Measurements from ENCODE around the gene SSBP3.

Gene SSBP3

DNA sequence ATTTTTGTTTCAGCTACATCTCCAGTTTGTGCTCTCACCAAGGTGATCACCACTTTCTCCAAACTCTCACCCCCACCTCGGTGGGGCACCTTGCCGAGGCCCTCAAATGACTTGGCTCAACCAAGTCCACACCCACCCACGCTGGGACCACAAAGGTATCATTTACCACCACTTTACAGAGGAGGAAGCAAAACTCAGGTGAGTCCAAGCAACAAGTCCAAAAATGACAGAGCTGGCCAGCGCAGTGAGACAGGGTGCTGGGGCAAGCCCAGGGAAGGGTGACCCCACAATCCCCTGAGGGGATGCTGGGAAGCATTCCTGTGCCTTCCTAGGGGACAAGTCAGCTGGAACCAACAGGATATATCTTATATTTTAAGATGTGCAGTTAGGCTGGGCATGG is 24.7 kb downstream of the SSBP3 start:
- H3K9ac ChIP-seq (ENCODE audit: insufficient read length, low read depth) = no peak overlapping the region
- no peak for DNase-seq (ENCODE audit: low read depth, low spot score)
- H3K4me3 ChIP-seq (ENCODE audit: insufficient read length, low read depth) = no peak overlapping the region
- TF ChIP-seq ZNF274 (IDR thresholded peaks at IDR 0.05; ENCODE audit: low read depth, low read length) (no peak), SUZ12 (IDR thresholded peaks at IDR 0.05; ENCODE audit: extremely low read depth, insufficient read depth, insufficient read length) (no peak), YY1 (IDR thresholded peaks at IDR 0.05; ENCODE audit: insufficient read depth, insufficient read length) (no peak)
- no peaks in the 10 kb centered on the region for H3K27me3 ChIP-seq (ENCODE audit: insufficient read depth, insufficient read length)
- no peaks in the 10 kb centered on the region for H3K9me3 ChIP-seq (ENCODE audit: insufficient read depth, low read length)
- peaks cover 49% of the 10 kb centered on the region for H3K36me3 ChIP-seq (ENCODE audit: insufficient read depth, insufficient read length, low read length)
- H3K4me1 ChIP-seq (ENCODE audit: insufficient read depth, insufficient read length) = peaks cover 30% of the 10 kb centered on the region

DNA sequence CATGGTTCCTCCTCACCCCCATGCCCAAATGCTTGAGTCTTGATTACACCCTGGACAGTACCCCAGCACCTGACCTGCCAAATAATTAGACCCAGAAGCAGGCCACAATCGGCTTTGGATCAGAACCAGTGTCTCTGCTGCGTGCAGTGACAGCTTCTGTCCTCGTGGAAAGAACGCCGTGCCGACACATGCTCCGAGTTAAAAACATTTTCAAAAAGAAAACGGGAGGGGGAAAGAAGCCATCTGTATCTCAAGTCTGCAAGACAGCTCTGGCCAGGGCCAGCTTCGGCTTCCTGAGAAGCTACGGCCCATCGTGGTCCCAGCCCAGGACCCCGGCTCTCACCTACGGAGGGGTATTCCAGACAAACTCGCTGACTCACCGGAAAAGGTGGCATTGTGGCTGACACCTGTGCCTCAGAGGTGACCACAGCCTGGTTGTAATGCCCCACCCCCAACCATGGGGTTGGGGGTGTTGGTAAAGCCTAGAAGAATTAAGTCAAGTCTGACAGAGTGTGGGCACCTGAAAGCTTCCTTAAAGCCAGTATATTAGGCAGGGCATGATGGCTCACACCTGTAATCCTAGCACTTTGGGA is 25.8 kb downstream of the SSBP3 start:
- no peak for DNase-seq (ENCODE audit: low read depth, low spot score)
- Histone ChIP-seq H3K9ac (ENCODE audit: insufficient read length, low read depth) (peak overlapping the region; percentile 11), H3K4me1 (ENCODE audit: insufficient read depth, insufficient read length) (peaks cover 35% of the 10 kb centered on the region), H3K36me3 (ENCODE audit: insufficient read depth, insufficient read length, low read length) (peaks cover 47% of the 10 kb centered on the region), H3K27me3 (ENCODE audit: insufficient read depth, insufficient read length) (no peaks in the 10 kb centered on the region), H3K4me3 (ENCODE audit: insufficient read length, low read depth) (no peak overlapping the region), H3K9me3 (ENCODE audit: insufficient read depth, low read length) (no peaks in the 10 kb centered on the region)
- TF ChIP-seq YY1 (IDR thresholded peaks at IDR 0.05; ENCODE audit: insufficient read depth, insufficient read length) = no peak
- TF ChIP-seq SUZ12 (IDR thresholded peaks at IDR 0.05; ENCODE audit: extremely low read depth, insufficient read depth, insufficient read length) = no peak
- TF ChIP-seq ZNF274 (IDR thresholded peaks at IDR 0.05; ENCODE audit: low read depth, low read length) = no peak

DNA sequence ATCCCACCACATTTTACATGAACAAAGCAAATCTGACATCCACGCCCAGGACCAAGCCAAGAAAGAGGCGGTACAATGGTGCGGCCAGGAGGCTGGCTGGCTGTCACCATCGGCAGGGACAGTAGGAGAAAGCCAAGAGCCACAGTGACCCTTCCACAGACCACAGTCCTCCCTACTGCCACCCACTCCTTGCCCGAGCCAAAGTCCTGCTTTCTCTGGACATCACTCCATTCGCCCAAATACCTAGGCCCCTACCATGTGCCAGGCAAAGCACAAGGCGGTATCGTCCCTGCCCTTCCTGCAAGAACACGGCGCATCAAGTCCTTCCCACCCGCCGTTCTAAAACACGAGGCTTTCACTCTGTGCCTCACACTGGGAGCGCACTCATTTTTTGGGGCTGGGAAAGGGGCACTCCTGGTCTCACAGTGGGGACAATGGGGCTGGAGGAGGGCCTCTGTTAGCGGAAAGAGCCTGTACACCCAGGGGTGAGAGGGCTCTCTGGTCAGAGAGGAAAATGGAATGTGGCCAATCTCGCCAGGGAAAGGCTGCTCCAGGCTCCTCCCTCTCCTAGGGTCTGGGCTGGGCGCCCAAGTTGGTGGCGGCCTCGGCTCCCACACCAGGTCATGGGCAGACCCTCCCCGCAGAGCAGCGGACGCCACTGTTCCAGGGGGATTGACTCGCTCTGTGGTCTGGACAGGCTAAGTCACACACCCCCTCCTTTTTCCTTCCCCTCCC is 26.5 kb downstream of the SSBP3 start:
- peak overlapping the region; percentile 58 for H3K9ac ChIP-seq (ENCODE audit: insufficient read length, low read depth)
- H3K4me3 ChIP-seq (ENCODE audit: insufficient read length, low read depth) = no peak overlapping the region
- peaks cover 48% of the 10 kb centered on the region for H3K36me3 ChIP-seq (ENCODE audit: insufficient read depth, insufficient read length, low read length)
- peaks cover 37% of the 10 kb centered on the region for H3K4me1 ChIP-seq (ENCODE audit: insufficient read depth, insufficient read length)
- H3K27me3 ChIP-seq (ENCODE audit: insufficient read depth, insufficient read length) = no peaks in the 10 kb centered on the region
- TF ChIP-seq ZNF274 (IDR thresholded peaks at IDR 0.05; ENCODE audit: low read depth, low read length) (no peak), YY1 (IDR thresholded peaks at IDR 0.05; ENCODE audit: insufficient read depth, insufficient read length) (no peak), SUZ12 (IDR thresholded peaks at IDR 0.05; ENCODE audit: extremely low read depth, insufficient read depth, insufficient read length) (no peak)
- no peak for DNase-seq (ENCODE audit: low read depth, low spot score)
- no peaks in the 10 kb centered on the region for H3K9me3 ChIP-seq (ENCODE audit: insufficient read depth, low read length)

DNA sequence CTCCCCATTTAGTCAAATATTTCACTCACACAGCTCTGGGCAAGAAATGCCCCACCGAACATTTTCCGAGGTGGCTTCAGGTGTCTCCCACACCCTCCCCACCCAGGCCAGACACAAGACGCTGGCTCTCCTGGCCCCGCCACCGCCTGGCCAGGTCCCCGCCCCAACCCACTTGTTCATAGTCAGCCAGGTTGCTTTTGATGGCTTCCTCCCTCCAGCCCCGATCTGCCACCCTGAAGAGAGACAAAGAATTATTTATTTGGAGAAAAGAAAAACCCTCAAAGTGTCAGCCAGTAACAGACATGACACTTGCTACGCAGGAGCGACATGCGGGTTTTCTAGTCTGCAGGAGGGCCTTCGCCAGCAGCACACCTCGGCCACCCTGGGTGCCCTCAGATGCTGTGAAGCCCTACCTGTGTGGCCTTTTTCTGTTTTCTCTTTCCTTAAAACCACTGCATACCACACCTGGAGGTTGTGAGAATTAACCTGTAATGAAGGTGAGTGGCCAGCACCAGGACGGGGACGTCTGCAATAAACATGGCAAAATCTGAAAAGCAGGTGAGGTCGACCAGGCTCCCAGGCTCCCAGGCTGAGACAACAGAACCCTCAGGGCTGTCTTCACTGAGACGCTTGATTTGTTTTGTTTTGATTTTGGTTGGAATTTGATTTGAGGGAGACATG is 27.2 kb downstream of the SSBP3 start:
- Histone ChIP-seq H3K4me1 (ENCODE audit: insufficient read depth, insufficient read length) (peaks cover 43% of the 10 kb centered on the region), H3K4me3 (ENCODE audit: insufficient read length, low read depth) (peak overlapping the region; percentile 4), H3K9ac (ENCODE audit: insufficient read length, low read depth) (peak overlapping the region; percentile 58), H3K36me3 (ENCODE audit: insufficient read depth, insufficient read length, low read length) (peaks cover 49% of the 10 kb centered on the region), H3K9me3 (ENCODE audit: insufficient read depth, low read length) (no peaks in the 10 kb centered on the region), H3K27me3 (ENCODE audit: insufficient read depth, insufficient read length) (no peaks in the 10 kb centered on the region)
- no peak for DNase-seq (ENCODE audit: low read depth, low spot score)
- no peak for TF ChIP-seq SUZ12 (IDR thresholded peaks at IDR 0.05; ENCODE audit: extremely low read depth, insufficient read depth, insufficient read length)
- TF ChIP-seq YY1 (IDR thresholded peaks at IDR 0.05; ENCODE audit: insufficient read depth, insufficient read length) = no peak
- TF ChIP-seq ZNF274 (IDR thresholded peaks at IDR 0.05; ENCODE audit: low read depth, low read length) = no peak

DNA sequence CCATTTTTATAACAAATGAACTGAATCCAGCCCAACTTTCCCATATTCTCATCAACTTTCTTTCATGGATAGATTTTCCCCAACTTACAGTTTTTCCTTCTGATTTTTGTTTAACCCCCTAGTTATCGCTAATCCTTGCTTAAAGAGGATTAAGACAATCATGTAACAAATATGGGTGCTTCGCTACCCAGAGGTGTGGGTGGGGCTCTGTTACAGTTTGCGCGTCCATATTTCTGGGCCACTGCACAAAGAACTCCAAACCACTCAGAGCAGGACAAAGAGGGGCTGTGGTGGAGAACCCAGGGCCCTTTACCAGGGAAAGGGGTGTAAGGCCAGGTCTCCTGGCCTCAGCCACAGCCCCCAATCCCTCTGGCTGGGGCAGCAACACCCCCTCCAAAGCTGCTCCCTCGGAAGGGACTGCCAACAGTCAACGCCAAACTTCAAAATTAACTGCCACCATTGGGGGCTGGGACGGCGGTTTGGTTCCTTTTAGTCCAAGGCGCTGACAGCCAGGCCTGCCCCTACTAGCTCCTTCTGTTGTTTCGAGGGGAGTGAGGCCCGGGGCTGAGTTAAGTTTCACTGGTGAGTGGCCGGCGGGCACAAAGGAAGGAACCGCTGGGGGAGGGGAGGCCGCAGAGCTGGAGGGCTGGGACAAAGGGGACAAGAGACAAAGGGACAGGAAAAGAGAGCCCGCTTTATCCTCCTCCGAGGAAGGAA is 27.9 kb downstream of the SSBP3 start:
- Histone ChIP-seq H3K9me3 (ENCODE audit: insufficient read depth, low read length) (no peaks in the 10 kb centered on the region), H3K9ac (ENCODE audit: insufficient read length, low read depth) (peak overlapping the region; percentile 73), H3K4me3 (ENCODE audit: insufficient read length, low read depth) (no peak overlapping the region), H3K4me1 (ENCODE audit: insufficient read depth, insufficient read length) (peaks cover 44% of the 10 kb centered on the region), H3K36me3 (ENCODE audit: insufficient read depth, insufficient read length, low read length) (peaks cover 54% of the 10 kb centered on the region), H3K27me3 (ENCODE audit: insufficient read depth, insufficient read length) (no peaks in the 10 kb centered on the region)
- peak; percentile 71 for DNase-seq (ENCODE audit: low read depth, low spot score)
- no peak for TF ChIP-seq SUZ12 (IDR thresholded peaks at IDR 0.05; ENCODE audit: extremely low read depth, insufficient read depth, insufficient read length)
- no peak for TF ChIP-seq YY1 (IDR thresholded peaks at IDR 0.05; ENCODE audit: insufficient read depth, insufficient read length)
- no peak for TF ChIP-seq ZNF274 (IDR thresholded peaks at IDR 0.05; ENCODE audit: low read depth, low read length)

DNA sequence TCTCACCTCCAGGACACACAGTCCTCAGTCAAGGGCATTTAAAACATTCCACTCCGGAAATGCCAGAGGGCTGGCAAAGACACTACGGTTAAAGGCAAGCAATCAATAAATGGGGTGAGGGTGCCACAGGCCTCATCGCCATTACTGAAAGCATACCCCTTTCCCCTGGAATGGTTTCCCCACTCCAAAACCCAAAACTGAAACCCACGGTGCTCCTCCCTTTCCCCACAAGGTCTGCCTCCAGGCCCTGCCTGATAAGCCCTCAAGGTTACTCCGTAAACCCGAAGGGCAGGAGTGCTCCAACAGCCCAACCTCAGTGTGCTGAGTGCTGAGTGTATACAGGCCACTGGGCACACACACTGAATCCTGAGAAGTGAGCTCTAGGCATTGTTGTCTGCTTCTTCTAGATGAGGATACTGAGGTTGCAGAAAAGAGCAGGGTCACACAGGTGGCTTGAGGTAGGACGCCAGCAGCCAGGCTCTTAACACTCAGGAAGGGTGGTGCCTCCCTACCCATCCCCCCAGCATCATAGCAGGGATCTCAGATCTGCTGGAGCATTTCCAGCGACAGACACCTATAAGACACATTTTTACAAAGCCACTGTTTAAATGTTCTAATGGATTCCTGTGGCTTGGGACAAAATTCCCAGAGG is 29.0 kb downstream of the SSBP3 start:
- DNase-seq (ENCODE audit: low read depth, low spot score) = no peak
- Histone ChIP-seq H3K36me3 (ENCODE audit: insufficient read depth, insufficient read length, low read length) (peaks cover 62% of the 10 kb centered on the region), H3K4me1 (ENCODE audit: insufficient read depth, insufficient read length) (peaks cover 47% of the 10 kb centered on the region), H3K27me3 (ENCODE audit: insufficient read depth, insufficient read length) (no peaks in the 10 kb centered on the region), H3K4me3 (ENCODE audit: insufficient read length, low read depth) (no peak overlapping the region), H3K9me3 (ENCODE audit: insufficient read depth, low read length) (no peaks in the 10 kb centered on the region), H3K9ac (ENCODE audit: insufficient read length, low read depth) (peak overlapping the region; percentile 7)
- TF ChIP-seq SUZ12 (IDR thresholded peaks at IDR 0.05; ENCODE audit: extremely low read depth, insufficient read depth, insufficient read length) (no peak), ZNF274 (IDR thresholded peaks at IDR 0.05; ENCODE audit: low read depth, low read length) (no peak)
